GM12865 (cell line): ENCODE data around the gene GPR183.

Experiments
- DNase-seq: peaks from one replicate; pipeline ENCODE4 v3.0.0; 2010; ENCODE audit warnings: low read depth
- H3K4me3 ChIP-seq: 2 replicates; pipeline ENCODE4 v1.5.1; 2011; ENCODE audit warnings: mild to moderate bottlenecking, low read depth, low read length, control low read depth
- TF ChIP-seq, protein P1 (sequence below): IDR thresholded peaks from 2 replicates; pipeline ENCODE4 v1.5.1; 2011; ENCODE audit warnings: low read length, control low read depth, low read depth, inconsistent platforms; ENCODE audit not compliant: insufficient read depth; ENCODE audit errors: missing control alignments

GPR183 gene

DNA sequence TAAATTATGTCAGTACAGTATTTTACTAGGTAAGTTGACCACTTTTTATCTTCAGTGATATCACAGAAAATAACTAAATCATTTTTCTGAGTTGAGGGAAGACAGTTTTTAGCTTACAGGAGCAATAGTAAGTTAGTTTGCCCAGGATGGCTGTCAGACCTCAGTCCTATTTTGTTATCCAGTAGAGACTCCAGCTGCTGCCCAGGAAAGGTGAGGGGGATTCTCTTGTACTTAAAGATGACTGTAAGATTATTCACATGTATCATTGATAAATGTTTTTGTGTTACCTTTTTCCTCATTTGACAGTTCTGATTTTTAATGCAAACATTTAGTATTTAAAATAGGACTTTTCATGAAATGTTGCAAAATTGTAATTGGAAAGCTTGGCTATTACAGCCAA lies 14.5 kb upstream of the GPR183 start:
- TF ChIP-seq, protein P1, sequence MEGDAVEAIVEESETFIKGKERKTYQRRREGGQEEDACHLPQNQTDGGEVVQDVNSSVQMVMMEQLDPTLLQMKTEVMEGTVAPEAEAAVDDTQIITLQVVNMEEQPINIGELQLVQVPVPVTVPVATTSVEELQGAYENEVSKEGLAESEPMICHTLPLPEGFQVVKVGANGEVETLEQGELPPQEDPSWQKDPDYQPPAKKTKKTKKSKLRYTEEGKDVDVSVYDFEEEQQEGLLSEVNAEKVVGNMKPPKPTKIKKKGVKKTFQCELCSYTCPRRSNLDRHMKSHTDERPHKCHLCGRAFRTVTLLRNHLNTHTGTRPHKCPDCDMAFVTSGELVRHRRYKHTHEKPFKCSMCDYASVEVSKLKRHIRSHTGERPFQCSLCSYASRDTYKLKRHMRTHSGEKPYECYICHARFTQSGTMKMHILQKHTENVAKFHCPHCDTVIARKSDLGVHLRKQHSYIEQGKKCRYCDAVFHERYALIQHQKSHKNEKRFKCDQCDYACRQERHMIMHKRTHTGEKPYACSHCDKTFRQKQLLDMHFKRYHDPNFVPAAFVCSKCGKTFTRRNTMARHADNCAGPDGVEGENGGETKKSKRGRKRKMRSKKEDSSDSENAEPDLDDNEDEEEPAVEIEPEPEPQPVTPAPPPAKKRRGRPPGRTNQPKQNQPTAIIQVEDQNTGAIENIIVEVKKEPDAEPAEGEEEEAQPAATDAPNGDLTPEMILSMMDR: no peak
- no peak overlapping the region for H3K4me3 ChIP-seq
- no peak for DNase-seq

DNA sequence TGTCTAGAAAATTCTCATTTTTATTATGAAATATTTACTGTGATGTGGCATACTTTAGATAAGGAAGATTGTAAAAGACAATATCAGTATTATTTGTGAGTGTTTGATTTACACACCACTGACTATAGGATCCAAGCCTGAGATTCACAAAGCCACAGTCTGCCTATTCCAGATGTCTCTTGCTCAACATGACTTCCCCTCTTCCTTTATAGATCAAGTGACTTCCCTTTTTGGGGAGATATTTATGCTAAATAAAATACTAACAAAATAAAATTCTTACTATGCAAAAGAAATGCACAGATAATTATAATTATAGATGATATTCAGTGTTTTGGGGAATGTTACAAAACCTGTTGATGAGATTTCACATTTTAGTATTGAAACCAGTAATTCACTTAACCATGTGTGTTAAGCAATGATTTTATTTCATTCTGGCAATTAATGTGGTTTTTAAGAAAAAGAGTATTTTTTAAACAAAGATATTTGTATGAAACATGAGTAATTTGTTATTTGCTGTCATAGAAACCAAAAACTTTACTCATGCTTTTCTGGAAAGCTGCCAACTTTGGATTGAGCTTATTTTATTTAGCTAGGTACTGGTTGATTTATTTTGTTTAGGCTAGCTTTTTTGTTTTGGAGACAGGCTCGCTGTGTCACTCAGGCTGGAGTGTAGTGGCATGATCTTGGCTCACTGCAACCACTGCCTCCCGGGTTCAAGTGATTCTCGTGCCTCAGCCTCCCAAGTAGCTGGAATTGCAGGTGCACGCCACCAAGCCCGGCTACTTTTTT lies 13.7 kb upstream of the GPR183 start:
- H3K4me3 ChIP-seq: no peak overlapping the region
- TF ChIP-seq, protein P1: no peak
- no peak for DNase-seq

DNA sequence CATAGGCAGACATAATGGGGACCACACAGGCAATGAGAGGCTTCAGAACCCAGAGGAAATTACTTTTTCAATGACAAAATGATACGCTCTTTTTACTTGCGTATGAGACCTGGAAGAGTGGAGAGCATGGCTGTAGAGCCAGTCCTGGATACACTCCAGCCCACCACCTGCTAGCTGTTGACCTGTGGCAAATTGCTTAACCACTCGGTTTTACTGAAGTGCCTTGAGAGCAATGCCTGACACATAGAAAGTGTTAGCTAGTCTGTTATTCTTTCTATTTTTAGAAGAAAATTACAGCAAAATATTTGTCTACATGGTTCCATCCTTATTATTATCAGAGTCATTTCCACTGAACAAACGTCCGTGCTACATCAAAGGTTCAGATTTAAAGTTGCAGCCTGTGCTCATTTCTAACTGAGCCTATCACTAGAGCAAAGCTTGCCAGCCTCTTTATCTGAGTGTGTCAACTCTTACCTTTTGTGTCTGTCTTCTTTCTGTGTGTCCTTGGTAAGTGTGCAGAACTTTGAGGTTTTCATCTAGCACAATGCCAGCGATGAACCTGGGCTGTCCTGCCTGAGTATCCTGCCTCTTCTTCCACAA lies 9.6 kb upstream of the GPR183 start:
- no peak overlapping the region for H3K4me3 ChIP-seq
- DNase-seq: no peak
- TF ChIP-seq, protein P1: no peak

DNA sequence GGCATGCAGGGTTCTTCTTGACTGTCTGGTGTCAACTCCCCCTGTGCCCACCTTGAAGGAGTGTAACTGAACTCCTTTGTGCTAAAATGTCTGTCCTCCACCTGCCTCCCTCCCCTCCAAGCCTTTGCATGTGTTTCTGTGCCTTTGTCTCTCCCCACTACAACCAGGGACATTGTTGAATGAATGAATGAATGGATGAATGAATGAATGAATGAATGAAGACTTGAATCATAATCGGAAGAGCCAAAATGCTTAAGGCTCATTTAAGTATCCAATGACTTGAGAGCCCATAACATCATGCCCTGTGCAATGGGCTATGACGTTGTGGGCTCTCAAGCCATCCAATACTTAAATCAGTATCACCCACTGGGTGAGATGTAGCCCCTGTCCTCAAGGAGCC lies 9.0 kb upstream of the GPR183 start:
- no peak for DNase-seq
- TF ChIP-seq, protein P1: no peak
- no peak overlapping the region for H3K4me3 ChIP-seq

DNA sequence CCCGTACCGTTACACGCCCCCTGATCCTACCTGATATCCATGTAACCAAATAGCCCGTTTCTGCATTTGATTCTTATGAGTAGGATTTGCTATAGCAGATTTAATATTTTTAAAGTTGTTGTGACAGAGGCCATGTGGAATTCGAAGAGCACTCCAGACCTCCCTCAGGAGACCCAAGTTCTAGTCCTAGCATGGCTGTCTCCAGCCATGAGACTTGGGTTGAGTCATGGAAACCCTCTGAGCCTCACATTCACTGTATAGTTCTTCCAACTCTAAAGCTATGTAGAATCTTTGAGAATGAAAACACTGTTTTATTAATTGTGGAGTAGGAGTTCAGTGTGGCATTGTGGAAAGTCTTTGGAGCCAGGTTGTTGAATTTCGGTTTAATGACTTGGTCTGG lies 8.0 kb upstream of the GPR183 start:
- no peak overlapping the region for H3K4me3 ChIP-seq
- TF ChIP-seq, protein P1: no peak
- no peak for DNase-seq

DNA sequence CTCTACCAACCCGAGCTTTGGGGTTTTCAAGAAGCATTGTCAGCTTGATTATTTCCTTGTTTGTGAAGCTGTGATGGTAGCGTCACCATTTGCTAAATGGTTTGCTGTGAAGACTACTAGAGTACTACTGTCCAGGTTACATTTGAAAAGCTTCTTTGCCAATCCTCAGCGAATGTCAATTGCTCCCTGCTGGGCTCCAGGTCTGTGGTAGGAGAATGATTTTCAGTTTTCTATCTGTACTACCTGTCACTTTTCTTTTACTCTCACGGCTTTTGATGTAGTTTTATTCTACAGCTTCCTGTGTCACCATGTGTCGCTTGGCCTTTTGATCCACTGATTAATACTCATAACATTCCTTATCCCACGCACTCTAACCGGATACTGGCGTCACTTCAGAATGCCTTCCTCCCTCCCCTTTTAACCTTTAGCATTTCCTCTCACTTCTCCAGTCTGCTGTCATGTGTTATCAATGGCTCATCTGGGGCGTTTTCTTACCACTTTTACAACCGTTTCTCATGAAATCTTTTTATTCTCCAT lies 7.5 kb upstream of the GPR183 start:
- DNase-seq: no peak

More for the DNA sequence above, 7.5 kb upstream of the GPR183 start:
- H3K4me3 ChIP-seq: no peak overlapping the region
- TF ChIP-seq, protein P1: no peak
